Right ventricle myocardium superior (tissue), 1 donor: Measurements from ENCODE around the gene MLLT1. TPM values are rescaled to one million over a fixed set of nuclear protein-coding genes. Genes with fewer than 3 reads are reported as not detected.
A peak's percentile ranks its signal among the peaks of the same experiment; 100 is the strongest.

Experiments used
- ATAC-seq: fragments of 200-7000 bp; cut with Tn5 transposase; one replicate; pipeline ENCODE4 v1.9.1; 2020; ENCODE audit warnings: mild to moderate bottlenecking; ENCODE audit not compliant: poor library complexity
- DNase-seq: peaks from one replicate; pipeline ENCODE4 v3.0.0-alpha.2; 2020
- intact Hi-C: fragments of 100-400 bp; cut with DNase I; formaldehyde crosslinking; loops from one replicate; pipeline ENCODE4 v1.11.2; 2022
- total RNA-seq: library from RNA; stranded (reverse); fragmentation: NEBNext Ultra II Directional; extraction: Animal tissue kit (Norgen Biotek cat#: 25700); gene quantifications from one replicate; pipeline ENCODE4 v1.2.1, GENCODE V29; 2021
- donor health status: DM: no; HTN: yes; CAD: no; lungs with severe emphysema.

Gene MLLT1
- total RNA-seq, 1 donor from 2014 or later, result 37.2 TPM

- DNase-seq, result peak; percentile 94
- ATAC-seq, result peak; percentile 84
- intact Hi-C loops, result loop anchor here (5.0 kb wide), 1 partner anchor 79 kb away; no protein-coding TSS in a partner anchor
These were observed 61.2 kb downstream of the MLLT1 start for GRCh38 chr19:6218491-6219146.

GRCh38 chr19:6217752-6218334 lies 61.9 kb downstream of the MLLT1 start:
- DNase-seq, result peak; percentile 40
- peak; percentile 2 for ATAC-seq
- intact Hi-C loops, result loop anchor here (5.0 kb wide), 1 partner anchor 79 kb away; no protein-coding TSS in a partner anchor

GRCh38 chr19:6216996-6217751 lies 62.6 kb downstream of the MLLT1 start:
- ATAC-seq (peak; percentile 46), DNase-seq (peak; percentile 55)
- intact Hi-C loops, result loop anchor here (5.0 kb wide), 1 partner anchor 80 kb away; no protein-coding TSS in a partner anchor

- ATAC-seq (no peak), DNase-seq (peak; percentile 22)
- intact Hi-C loops, result loop anchor here (5.0 kb wide), 1 partner anchor 81 kb away; no protein-coding TSS in a partner anchor
These were observed 63.4 kb downstream of the MLLT1 start for GRCh38 chr19:6216236-6216995.

- intact Hi-C loops, result loop anchor here (5.0 kb wide), 1 partner anchor 82 kb away; no protein-coding TSS in a partner anchor
- ATAC-seq, result no peak
- peak; percentile 43 for DNase-seq
These were observed 64.0 kb downstream of the MLLT1 start for GRCh38 chr19:6215701-6216235.

- DNase-seq (no peak), ATAC-seq (no peak)
- intact Hi-C loops, result loop anchor here (5.0 kb wide), 1 partner anchor 82 kb away; no protein-coding TSS in a partner anchor
These were observed 64.8 kb downstream of the MLLT1 start for GRCh38 chr19:6214881-6215541.

- intact Hi-C loops, result no loop called here
- DNase-seq, result peak; percentile 34
- ATAC-seq, result no peak
These were observed 65.8 kb downstream of the MLLT1 start for GRCh38 chr19:6213696-6214641.

- ATAC-seq, result no peak
- intact Hi-C loops, result no loop called here
- peak; percentile 33 for DNase-seq
These were observed 66.5 kb downstream of the MLLT1 start for GRCh38 chr19:6213266-6213595.

- DNase-seq (peak; percentile 22), ATAC-seq (no peak)
- intact Hi-C loops, result no loop called here
These were observed 67.1 kb downstream of the MLLT1 start for GRCh38 chr19:6212403-6213265.

GRCh38 chr19:6211632-6212402 lies 68.0 kb downstream of the MLLT1 start:
- DNase-seq (peak; percentile 37), ATAC-seq (no peak)
- intact Hi-C loops, result no loop called here

GRCh38 chr19:6210721-6211600 lies 68.8 kb downstream of the MLLT1 start:
- peak; percentile 37 for DNase-seq

GRCh38 chr19:6210091-6210490 lies 69.7 kb downstream of the MLLT1 start:
- DNase-seq, result peak; percentile 14

More at GRCh38 chr19:6210721-6211600, 68.8 kb downstream of the MLLT1 start:
- ATAC-seq, result no peak
- intact Hi-C loops, result no loop called here

GRCh38 chr19:6209680-6210079 lies 70.1 kb downstream of the MLLT1 start:
- DNase-seq, result no peak
- intact Hi-C loops, result no loop called here
- ATAC-seq, result no peak

More at GRCh38 chr19:6210091-6210490, 69.7 kb downstream of the MLLT1 start:
- ATAC-seq, result no peak
- intact Hi-C loops, result no loop called here

- ATAC-seq, result no peak
- intact Hi-C loops, result no loop called here
- DNase-seq, result no peak
These were observed 70.5 kb downstream of the MLLT1 start for GRCh38 chr19:6209233-6209632.
